ENCODE measurements around the gene SLCO1A2.
"Not testable (repeated sequence)": the region's sequence is repeated elsewhere in the genome, so short reads cannot be mapped to it uniquely, and the experiment has no call there.

Gene SLCO1A2, protein sequence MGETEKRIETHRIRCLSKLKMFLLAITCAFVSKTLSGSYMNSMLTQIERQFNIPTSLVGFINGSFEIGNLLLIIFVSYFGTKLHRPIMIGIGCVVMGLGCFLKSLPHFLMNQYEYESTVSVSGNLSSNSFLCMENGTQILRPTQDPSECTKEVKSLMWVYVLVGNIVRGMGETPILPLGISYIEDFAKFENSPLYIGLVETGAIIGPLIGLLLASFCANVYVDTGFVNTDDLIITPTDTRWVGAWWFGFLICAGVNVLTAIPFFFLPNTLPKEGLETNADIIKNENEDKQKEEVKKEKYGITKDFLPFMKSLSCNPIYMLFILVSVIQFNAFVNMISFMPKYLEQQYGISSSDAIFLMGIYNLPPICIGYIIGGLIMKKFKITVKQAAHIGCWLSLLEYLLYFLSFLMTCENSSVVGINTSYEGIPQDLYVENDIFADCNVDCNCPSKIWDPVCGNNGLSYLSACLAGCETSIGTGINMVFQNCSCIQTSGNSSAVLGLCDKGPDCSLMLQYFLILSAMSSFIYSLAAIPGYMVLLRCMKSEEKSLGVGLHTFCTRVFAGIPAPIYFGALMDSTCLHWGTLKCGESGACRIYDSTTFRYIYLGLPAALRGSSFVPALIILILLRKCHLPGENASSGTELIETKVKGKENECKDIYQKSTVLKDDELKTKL

DNA sequence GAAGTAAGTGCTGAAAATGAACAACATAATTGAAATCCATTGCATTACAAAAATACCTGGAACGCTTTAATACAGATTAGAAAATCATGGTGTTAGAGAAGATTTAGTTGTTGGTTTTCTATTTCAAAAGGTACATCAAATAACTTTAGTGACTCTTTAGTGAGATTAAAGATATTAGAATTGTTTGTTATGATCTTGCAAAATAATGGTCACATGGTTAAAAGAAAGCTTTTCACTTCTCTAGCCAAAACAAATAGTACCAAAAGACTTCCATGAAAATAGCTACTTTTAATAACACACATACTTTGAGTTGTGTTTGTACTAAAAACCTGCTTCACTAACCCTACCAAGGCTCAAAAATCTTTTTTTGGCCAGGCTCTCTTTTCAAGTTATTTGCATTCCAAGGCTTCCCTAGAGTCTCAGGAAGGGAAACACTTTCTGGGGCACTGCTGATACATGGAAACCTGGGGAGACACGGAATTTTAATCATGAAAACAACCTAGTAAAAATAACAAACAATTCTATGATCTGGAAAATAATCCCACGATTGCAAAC lies at the start of gene SLCO1A2:
Gene SLCO1A2 (minus strand): TSS at position 147 of the 555 bp plus-strand sequence. CDS start 270 bp downstream, outside the sequence.
- no peak for DNase-seq

DNA sequence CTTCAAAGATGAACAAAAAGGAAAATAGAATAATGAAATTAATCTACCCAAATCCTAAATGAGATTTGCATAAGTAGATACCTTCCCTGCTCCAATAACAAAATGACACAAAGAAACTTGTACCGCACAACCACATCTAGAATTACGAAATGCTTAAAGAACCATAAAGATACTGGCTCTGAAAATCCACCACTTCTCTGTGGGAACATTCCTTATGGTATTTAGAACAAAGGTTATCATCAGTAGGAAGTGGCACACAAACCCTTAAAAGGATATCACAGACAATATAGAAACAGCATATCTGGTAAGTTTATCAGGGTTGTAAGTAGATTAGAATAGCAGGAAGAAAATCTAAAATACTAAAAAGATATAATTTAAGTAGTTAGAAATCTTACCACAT lies 49.5 kb upstream of the SLCO1A2 start:
- no peak for DNase-seq

DNA sequence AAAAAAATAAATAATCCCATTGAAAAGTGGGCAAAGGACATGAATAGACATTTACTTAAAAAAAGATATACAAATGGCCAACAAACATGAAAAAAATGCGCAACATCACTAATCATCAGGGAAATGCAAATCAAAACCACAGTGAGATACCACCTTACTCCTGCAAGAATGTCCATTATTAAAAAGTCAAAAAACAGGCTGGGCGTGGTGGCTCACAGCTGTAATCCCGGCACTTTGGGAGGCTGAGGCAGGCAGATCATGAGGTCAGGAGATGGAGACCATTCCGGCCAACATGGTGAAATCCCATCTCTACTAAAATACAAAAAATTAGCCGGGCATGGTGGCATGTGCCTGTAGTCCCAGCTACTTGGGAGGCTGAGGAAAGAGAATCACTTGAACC lies 46.6 kb upstream of the SLCO1A2 start:
- DNase-seq, result not testable (repeated sequence)

DNA sequence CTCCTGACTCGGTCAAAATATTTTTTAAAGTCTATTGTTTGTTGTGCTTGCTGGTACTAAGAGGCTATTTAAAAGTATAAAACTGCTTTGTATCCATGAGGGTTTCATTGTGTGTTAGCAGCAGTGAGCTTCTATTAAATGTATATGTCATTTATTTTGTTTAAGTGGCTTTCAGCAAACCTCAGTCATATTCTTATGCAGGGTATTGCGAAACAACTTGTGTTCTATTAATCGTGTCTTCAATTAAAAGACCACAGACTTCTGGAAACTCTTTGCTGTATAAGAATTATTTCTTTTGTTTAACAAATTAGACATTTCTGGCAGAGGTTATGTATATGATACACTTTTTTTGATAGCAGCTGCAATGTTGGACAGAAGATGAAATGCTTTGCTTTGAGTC lies 44.5 kb upstream of the SLCO1A2 start:
- no peak for DNase-seq

DNA sequence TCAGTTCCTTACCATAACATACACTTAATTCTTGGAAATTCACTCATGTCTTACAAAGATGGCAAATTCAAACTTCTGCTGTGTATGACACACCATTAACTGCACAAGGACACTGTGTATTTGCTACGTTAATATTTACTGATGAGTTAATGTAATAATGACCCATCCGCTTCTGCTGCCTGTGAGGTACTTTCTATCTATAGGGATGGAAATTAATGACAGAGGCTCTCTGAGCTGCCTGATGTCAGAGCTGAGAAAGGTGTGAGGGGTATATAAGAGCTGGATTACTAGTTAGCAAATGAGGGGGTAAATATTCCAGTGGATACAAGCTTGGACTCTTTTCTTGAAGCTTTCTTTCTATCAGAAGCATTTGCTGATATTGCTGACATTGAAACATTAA lies 37.9 kb upstream of the SLCO1A2 start, which contains the start of gene IAPP:
Gene IAPP (plus strand): TSS at position 301 of the 400 bp plus-strand sequence. CDS start 450 bp downstream, outside the sequence.
- no peak for DNase-seq

DNA sequence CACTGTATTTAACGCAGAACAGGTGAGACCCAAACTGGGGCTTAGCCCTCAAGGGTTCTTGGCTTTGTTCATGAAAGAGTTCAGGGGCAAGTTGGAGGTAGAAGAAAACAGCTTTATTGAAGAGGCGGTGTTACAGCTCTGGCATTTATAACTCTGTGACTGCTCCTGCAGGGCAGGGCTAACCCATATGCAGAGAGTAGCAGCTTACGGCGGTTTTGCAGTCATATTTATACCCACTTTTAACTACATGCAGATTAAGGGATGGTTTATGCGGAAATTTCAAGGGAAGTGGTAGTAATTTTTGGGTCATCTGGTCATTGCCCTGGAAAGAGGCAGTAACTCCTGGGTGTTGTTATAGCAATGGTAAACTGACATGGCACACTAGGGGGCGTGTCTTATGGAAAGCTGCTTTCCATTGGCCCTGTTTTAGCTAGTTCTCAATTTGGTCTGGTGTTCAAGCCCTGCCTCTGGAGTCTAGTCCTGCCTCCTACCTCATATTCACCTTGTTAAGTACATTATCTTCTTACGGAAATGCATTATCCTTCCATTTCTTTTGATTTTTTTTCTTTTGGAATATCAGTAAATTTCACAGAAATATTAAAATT lies 36.2 kb upstream of the SLCO1A2 start:
- DNase-seq, result no peak

DNA sequence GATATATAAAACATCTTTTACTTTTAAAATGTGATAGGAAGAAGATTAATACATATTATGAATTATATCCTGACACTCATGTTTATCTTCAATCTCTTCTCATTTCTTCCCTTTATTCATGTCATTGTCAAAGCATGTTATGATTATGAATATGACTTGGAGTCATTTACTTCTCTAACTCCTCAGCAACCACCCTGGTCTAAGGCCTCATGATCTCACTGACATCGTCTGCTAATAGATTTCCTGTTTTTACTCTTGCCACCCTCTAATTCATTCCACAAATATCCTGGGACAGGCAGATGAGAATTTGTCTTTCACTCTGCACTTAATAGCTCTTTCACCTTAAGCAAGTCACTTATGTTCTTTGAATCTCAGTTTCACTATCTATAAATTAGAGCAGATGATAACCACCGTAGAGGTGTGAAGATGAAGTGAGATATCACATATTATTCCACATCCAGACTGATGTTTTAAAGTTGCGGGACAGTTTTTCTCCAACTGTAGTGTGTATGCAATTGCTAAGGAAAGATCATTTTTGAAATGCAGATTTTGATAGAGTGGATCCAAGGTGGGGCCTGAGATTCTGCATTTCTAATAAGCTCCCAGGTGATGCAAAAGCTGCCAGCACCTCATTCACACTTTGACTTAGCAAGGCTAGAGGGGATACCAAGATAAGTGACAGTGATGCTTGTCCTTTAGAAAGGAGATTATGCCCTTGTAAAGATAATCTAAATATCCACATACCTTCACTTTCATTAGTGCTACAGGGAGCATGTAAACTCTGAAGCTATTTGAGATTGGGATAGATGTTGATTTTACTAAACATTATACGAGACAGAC lies 34.6 kb upstream of the SLCO1A2 start:
- no peak for DNase-seq

DNA sequence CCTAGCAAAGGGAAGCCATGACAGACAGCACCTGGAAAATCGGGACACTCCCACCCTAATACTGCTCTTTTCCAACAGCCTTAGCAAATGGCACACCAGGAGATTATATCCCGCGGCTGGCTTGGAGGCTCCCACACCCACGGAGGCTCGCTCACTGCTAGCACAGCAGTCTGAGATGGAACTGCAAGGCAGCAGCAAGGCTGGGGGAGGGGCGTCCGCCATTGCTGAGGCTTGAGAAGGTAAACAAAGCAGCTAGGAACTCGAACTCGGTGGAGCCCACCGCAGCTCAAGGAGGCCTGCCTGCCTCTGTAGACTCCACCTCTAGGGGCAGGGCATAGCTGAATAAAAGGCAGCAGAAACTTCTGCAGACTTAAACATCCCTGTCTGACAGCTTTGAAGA lies 25.9 kb upstream of the SLCO1A2 start:
- DNase-seq, result not testable (repeated sequence)

DNA sequence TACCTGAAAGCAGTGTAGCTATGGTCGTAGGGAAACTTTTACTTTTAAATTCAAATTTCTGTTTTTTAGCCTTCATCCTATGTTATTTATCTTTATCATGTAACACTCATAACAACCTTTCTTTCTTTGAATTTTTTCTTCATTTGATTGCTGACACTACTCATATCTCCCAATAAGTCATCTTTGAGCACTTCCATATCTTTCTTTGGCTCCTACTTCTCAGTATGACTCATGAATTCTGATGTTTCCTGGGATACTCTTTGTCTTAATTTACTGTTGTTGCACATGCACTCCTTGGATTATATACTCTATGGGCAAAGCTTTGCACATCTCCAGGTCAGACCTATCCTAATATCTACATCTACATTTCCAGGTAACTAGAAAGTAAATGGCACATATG lies 19.9 kb upstream of the SLCO1A2 start:
- no peak for DNase-seq

DNA sequence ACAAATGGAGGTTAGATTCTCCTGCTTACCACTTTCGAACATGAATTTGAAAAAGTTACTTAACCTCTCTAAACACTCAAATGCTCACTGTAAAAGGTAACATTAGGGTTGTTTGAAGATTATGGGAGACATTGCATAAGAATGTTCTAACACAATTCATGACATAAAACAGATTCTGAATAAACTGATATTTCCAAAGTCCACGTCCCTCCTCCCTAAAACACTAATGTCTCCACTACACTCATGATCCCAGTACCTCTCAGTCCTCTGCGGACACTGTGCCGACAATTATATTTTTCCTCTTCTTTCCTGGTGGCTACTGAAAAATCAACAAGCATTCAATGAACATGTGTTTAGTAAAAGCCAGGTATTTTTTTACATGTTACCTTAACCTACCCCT lies 19.2 kb upstream of the SLCO1A2 start:
- no peak for DNase-seq

DNA sequence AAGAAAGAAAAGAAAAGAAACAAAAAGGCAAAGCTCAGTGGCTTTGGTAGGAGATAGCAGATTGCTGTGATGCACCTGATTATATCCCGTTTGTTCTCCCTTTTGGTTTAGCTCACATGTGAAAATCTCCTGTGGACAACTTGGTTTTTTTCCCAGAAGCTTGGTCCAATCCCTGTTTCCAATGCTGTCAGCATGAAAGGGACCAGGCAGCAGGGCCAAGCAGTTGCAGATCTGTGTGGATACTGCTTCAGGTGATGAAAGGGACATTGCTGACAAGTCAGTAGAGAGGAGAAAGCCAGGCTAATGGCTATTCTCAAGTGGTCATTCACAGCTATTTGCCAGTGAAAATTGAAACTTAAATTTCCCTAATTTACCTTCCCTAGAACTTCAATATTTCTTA lies 18.8 kb upstream of the SLCO1A2 start:
- no peak for DNase-seq

DNA sequence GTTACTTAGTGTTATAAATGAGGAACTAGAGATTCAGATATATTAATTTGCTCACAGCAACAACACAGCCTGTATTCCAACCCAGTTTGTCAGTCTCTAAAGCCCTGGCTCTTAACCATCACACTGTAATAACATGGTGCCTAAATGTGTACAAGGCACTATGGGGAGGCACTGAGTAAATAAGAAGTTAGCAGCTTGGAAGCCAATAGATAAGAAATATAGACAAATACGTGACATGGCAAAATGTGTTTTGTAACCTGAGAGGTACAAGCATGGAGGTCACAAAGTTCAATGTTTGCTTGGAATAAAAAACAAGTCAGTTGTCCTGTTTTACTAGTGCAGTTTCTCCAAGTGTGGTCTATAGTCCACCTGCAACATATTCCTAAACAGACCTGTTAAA lies 16.3 kb upstream of the SLCO1A2 start:
- no peak for DNase-seq

DNA sequence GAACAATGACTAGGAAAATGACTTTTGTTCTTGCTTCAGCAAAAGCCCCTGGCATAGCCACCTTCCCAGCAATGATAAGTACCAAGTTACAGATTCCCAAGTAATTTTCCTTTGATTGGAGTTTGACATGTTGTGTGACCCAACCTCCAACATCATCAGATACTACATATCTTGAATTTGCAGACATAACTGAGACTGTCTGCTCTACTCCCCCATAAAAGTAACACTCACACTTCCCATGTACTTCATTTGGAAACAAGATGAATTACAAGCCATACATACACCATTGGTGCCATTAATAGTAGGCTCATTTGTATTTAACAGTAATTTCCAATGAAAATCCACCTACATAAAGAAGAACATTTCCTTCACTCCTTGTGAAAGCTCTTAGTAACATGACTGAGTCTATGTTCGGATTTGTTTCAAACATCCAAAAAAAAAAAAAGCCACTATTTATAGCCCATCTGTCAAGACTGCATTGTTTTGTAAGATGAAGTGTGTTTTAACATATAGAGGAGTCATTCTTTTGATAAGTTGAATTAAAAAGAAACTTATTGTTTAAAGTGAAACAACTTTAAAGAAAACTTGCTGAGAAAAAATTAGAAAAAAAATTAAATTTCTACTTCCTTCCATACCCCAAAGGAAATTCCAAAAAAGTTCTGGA lies 12.0 kb upstream of the SLCO1A2 start:
- no peak for DNase-seq

DNA sequence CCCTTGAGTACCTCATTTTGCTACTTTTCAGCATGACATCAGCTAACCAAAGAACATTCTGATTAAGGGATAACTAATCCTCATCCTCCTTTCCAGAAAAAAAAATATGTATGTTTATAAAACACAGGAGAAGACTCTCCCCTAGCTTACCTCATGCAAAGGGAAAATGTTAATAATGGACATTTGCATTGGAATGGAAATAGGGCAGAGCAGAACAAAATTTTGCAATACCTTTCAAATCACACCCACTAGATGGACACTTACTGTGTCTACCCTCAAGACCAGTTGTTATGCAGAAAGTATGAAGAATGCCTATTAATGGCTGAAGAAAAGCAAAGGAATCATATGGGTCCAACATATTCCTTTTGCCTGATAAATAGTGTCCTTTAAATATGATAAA lies 8.9 kb upstream of the SLCO1A2 start:
- DNase-seq, result no peak

DNA sequence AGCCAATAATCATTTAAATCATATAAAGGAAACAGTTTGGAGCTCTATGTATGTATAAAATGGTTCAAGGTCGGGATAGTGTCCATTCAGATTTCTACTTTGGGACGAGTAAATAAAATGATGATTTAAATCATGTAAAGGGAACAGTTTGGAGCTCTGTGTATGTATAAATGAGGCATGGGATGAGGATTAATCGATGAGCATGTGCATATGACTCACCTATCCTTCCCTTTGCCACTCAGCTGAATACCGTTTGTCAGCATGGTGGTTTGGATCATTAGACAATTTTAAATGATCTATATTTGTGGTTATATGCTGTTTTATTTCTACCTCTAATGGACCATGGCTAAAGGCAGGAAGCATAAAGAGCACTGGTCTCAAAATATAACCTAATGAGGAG lies 7.1 kb upstream of the SLCO1A2 start:
- no peak for DNase-seq

DNA sequence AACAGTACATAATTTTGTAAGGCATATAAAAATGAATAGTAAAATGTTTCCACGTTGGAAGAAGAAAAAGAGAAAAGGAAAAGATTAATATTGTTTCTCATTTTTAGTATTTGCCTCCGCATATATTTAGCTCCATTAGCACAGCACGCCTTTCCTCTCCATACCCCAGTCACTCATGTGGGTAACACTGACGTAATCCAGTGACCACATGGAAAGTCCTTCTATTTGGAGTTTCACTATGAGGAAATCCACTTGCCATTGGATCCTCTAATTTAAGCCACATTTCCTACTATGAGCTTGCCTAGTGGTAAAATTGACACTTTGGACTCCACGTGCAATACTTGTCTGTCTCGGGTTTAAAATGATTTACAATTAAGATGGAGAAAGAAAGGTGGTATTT lies 5.7 kb upstream of the SLCO1A2 start:
- DNase-seq, result no peak

DNA sequence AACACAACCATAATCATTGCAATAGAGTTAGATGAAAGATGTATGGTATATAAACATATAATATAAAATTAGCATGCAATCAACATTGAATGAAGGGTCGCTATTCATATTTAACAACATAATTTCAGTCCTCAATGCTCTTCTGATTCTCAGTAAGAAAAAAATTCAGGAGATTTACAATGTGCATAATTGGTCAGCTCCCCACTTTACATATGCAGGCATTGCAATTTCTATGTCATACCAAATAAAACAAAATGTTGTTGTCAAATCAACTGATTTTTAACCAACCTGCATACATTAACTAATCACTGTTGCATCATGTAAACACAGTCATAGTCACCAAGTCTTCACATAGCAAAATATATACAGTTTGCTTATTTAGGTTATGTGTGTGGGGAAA lies 5.2 kb upstream of the SLCO1A2 start:
- no peak for DNase-seq

DNA sequence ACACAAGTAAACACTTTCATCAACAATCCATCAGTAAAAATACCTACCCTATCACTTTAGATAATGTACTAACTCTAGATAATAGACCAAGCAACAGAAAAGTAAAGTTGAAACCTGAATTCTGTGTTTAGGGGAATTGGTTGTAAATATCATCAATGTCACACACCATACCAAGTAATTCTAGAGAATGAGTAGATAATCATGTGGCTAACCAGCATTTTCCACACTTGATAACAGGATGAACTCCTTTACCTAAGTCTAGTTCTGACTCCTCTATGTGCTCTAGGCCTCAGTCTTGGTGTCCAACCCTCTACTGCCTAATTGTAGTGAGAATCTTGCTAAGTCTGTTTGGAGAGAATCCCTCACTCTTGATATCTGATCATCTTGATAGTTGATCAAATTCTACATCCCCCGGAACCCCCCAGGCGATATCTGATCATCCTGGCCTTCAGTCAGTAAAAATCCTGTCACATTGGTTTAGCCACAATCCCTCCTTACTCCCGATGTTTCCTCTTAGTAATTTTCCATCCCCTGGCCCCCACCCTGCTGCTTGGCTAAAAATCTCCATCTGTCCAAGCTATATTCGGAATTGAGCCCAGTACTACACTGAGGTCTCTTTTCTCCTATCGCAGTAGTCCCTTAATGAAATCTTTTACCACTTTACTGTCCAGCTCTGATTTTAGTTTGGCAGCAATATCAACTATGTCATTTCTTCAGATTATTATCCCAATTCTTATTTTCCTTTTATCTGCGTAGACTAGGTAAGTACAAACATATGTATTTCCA lies 3.4 kb upstream of the SLCO1A2 start:
- DNase-seq, result no peak

DNA sequence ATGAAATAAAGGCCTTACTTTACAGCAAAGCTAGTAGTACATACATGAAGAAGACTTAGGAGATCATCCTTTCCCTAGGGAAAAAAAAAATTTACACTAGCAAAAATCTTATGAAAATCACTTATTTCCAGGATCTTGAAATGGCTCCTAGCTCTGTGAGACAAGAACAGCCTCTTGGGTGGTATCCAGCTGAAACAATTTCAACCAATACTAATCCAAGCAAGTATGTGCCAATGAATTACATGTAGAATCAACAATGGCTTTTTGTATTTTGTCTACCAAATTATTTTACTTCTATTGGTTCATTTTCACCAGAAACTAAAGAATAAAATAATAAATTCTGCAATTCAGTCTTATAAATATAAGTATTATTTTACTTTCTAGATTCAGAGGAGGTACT lies 2.7 kb upstream of the SLCO1A2 start:
- DNase-seq, result no peak

DNA sequence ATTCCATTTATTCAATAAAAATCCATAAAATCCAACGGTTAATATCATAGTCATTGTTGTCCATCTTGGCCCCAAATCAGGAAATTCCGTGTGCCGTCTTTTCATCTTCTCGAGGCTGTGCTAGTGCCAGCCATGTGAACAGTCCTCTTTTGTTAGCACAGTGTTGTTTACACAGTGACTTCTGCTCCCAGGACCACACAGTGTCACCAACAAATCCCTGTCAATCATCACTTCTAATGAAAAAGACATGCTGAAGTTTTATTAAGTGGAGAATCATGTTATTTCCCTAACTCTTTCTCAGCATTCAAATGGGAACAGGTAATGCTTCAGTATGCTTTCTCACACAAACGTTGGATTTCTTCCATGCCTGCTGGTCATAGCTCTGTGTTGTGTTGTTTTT lies 1.9 kb upstream of the SLCO1A2 start:
- no peak for DNase-seq

DNA sequence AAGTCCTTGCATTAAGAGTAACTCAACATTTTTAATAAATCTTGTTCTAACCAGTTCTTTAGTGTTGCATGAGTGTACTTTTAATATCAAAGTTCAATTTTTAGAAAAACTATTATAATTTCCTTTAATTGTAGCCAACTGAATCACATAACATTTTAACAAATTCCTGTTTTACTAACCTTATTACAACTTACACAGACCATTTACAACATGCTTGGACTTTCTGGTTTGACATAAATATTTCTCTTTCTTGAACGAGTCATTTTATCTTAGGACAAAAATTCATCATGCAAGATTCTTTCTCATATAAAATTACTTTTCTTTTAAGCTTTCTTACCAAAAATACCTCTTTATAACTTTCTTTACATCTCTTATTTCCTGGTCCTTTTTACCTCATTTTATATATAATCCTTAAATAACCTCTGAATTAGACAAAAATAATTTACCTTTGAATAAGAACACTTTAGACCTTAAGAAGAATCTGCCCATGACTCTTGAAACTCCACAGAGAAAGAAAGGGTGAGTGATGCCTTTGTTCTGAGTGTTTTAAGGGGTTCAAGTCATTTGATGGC lies 3.9 kb downstream of the SLCO1A2 start:
- no peak for DNase-seq
